ENCODE measurements around the gene PABPC1L. TPM values are rescaled to one million over a fixed set of nuclear protein-coding genes. Genes with fewer than 3 reads are reported as not detected.

Gene PABPC1L
- total RNA-seq, 1 donor from 2014 or later: 54.7 TPM

GRCh38 chr20:44897133-44897532 is 12.7 kb upstream of the PABPC1L start:
- intact Hi-C loops (cut with micrococcal nuclease): no loop called here

DNA sequence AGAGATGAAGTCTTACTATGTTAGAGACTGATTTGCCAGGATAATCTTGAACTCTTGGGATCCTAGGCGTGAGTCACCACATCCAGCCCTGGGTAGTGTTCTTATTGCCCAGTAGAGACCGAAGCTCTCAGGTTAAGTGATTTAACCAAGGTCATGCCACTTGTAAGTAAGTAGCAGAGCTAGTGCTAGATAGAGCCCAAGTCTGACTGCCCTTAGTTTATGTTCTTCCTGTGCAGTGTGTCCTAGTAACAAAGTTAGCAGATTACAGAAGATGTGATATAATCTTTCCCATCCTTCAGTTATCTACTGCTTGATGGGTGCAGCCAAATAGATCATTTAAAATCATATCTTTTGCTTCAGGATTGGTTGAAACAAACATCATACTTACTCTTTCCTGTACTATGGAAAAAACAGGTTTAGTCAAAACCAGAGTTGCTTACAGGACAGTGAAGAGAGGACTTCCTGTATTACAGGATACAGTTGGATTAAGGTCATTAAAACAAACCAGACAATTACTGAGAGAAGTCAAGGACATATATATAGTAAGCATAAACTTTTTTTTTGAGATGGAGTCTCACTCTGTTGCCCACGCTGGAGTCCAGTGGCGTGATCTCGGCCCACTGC is 9.5 kb upstream of the PABPC1L start:
- intact Hi-C loops (cut with micrococcal nuclease): no loop called here

- intact Hi-C loops (cut with micrococcal nuclease): no loop called here
Measured at GRCh38 chr20:44901974-44902373, 7.9 kb upstream of the PABPC1L start.

GRCh38 chr20:44904377-44904776 is 5.5 kb upstream of the PABPC1L start:
- intact Hi-C loops (cut with micrococcal nuclease): no loop called here

- intact Hi-C loops (cut with micrococcal nuclease): no loop called here
Measured at GRCh38 chr20:44908987-44909871, 631 bp upstream of the PABPC1L start.

GRCh38 chr20:44910690-44911262 is 916 bp downstream of the PABPC1L start:
- intact Hi-C loops (cut with micrococcal nuclease): loop anchor here (1.0 to 5.0 kb wide), 3 partner anchors 25 to 187 kb away; partner anchors contain the start of genes STK4 and YWHAB

GRCh38 chr20:44911264-44911921 is 1.5 kb downstream of the PABPC1L start:
- intact Hi-C loops (cut with micrococcal nuclease): loop anchor here (2.0 to 5.0 kb wide), 2 partner anchors 55 to 186 kb away; partner anchors contain the start of gene STK4

DNA sequence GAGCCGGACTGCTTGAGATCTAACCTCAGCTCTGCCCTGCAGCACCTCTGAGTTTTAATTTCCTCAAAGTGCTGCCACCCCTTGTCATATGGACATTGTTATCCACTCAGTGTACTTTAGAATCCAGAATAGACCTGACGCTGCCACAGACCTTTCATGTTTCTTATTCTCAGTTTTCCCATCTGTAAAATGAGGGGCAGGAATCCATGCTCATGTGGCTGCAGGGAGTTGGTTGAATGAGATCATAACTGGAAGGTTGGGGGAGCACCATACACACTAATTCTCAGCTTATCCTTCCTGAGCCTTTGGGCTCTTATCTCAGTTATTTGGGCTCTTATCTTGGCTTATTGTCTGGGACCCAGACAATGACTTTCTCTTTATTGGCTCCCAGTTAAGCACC is 2.3 kb downstream of the PABPC1L start:
- intact Hi-C loops (cut with micrococcal nuclease): loop anchor here (5.0 kb wide), 1 partner anchor 185 kb away; no protein-coding TSS in a partner anchor

DNA sequence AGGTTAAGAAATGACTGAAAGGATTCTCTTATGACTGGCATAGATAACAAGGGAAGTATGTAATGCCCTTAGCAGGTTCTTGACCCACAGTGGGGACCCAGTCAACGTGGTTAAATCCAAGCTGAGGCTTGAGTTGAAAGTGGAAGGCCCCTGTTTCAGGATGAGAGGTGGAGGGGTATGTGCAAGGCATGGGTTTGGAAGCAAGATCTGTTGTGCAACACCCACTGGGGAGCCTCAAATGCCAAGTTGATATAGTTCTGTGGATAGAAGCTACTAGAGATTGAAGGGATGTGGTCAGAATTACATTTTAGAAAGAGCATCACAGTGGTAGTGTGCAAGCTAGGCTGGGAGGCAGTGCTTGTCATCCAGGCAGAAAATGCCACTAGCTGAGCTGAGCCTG is 5.1 kb downstream of the PABPC1L start:
- intact Hi-C loops (cut with micrococcal nuclease): loop anchor here (5.0 kb wide), 1 partner anchor 182 kb away; no protein-coding TSS in a partner anchor

DNA sequence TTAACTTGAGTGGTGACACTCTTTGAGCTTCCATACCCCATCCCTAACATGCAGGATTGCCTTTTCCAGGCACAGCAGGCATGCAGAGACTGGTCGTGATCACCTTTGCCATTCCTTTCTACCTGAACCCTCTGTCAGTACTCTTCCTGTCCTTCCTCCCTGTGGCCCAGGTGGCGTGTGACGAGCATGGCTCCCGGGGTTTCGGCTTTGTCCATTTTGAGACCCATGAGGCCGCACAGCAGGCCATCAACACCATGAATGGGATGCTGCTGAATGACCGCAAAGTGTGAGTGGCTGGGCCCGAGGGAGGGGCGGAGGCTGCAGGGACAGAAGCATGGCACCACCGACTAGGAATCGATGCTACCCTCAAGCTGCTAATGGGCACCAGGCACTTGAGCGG is 6.7 kb downstream of the PABPC1L start:
- intact Hi-C loops (cut with micrococcal nuclease): no loop called here

- intact Hi-C loops (cut with micrococcal nuclease): no loop called here
Measured at GRCh38 chr20:44917399-44917798, 7.5 kb downstream of the PABPC1L start.

- intact Hi-C loops (cut with micrococcal nuclease): no loop called here
Measured at GRCh38 chr20:44918342-44918741, 8.5 kb downstream of the PABPC1L start.

DNA sequence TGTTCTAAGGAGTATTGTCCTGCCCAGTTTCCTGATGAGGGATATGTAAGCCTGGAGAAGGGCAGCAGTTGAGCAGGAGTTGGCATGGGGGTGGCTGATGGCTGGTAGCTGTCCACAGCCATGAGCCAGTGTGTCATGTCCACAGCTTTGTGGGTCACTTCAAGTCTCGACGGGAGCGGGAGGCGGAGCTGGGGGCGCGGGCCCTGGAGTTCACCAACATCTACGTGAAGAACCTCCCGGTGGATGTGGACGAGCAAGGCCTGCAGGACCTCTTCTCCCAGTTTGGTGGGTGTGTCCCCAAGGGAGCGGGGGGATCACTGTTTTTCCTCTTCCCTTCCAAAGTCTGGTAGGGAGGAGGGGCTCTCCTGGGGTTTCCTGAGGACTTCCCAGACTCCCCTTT is 8.9 kb downstream of the PABPC1L start:
- intact Hi-C loops (cut with micrococcal nuclease): no loop called here

DNA sequence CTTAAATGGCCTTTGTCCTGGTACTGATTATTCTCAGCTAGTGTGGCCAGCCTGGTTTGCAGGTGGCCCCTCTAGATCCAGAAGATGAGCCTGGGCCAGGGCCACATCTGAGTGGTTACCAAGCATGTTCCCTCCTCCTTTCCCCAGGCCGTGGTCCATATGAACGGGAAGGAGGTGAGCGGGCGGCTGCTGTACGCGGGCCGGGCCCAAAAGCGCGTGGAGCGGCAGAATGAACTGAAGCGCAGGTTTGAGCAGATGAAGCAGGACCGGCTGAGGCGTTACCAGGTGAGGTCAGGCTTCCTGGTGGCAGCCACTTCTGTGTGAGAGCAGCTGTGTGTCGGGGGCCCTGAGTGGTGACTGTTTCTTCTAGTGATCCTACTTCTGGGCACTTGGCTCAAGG is 11.6 kb downstream of the PABPC1L start:
- intact Hi-C loops (cut with micrococcal nuclease): no loop called here

- intact Hi-C loops (cut with micrococcal nuclease): no loop called here
Measured at GRCh38 chr20:44924541-44924940, 14.7 kb downstream of the PABPC1L start.

GRCh38 chr20:44928595-44928994 is 18.7 kb downstream of the PABPC1L start:
- intact Hi-C loops (cut with micrococcal nuclease): no loop called here

DNA sequence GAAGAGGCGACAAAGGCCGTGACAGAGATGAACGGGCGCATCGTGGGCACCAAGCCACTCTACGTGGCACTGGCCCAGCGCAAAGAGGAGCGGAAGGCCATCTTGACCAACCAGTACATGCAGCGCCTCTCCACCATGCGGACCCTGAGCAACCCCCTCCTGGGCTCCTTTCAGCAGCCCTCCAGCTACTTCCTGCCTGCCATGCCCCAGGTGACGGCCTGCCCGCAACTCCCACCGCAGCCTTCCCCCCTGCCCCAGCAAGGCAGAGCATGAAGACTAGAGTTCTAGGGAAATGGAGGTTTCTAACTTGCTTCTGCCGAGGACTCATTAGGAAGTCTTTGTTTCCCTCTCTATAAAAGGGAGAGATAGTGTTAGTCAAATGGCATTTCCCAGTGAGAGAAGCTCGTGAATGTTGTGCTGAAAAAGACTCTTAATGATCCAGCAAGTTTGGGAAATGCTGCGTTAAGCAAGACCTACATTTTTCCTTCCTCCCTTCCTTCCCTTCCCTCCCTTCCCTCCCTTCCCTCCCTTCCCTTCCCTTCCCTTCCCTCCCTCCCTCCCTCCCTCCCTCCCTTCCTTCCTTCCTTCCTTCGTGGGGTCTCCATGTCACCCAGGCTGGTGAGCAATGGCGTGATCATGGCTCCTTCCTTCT is 20.8 kb downstream of the PABPC1L start:
- intact Hi-C loops (cut with micrococcal nuclease): no loop called here

GRCh38 chr20:44931911-44932310 is 22.1 kb downstream of the PABPC1L start:
- intact Hi-C loops (cut with micrococcal nuclease): no loop called here

DNA sequence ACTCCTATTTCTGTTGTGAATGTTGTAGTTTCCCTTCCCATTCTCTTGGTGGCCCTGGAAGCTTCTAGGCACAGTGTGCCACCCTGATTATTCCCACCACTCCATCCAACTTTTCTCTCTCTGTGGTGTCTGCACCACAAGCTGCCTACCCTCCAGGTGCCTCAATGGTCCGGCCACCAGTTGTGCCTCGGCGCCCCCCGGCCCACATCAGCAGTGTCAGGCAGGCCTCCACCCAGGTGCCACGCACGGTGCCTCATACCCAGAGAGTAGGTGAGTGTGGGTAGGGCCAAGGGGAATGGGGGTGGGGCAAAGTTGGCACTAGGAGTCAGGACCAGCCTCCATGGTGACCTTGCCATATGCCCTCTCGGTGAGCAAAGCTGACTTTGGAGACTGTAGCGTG is 23.1 kb downstream of the PABPC1L start:
- intact Hi-C loops (cut with micrococcal nuclease): no loop called here

GRCh38 chr20:44936510-44936909 is 26.6 kb downstream of the PABPC1L start:
- intact Hi-C loops (cut with micrococcal nuclease): no loop called here

- intact Hi-C loops (cut with micrococcal nuclease): no loop called here
Measured at GRCh38 chr20:44938637-44939036, 28.8 kb downstream of the PABPC1L start.

Measured in T-helper 2 cell treated with Interferon-gamma antibody and Interleukin-4, amounts not matched to agents 100 ng/mL and 5 ng/mL, for 36 hours (primary cell).